Eye (tissue), 1 donor: ENCODE measurements around the gene ALDH3A2.
"Not testable (repeated sequence)": the region's sequence is repeated elsewhere in the genome, so short reads cannot be mapped to it uniquely, and the experiment has no call there.

Experiments used
- DNase-seq: peaks from one replicate; pipeline ENCODE4 v3.0.0-alpha.2; 2015

ALDH3A2 gene

GRCh38 chr17:19651451-19652238 is 3.1 kb downstream of the ALDH3A2 start:
- no peak for DNase-seq

GRCh38 chr17:19652595-19652994 is 4.0 kb downstream of the ALDH3A2 start:
- no peak for DNase-seq

GRCh38 chr17:19654342-19654886 is 5.9 kb downstream of the ALDH3A2 start:
- DNase-seq, result no peak

- DNase-seq, result no peak
Measured at GRCh38 chr17:19654896-19655295, 6.3 kb downstream of the ALDH3A2 start.

GRCh38 chr17:19656336-19656735 is 7.8 kb downstream of the ALDH3A2 start:
- no peak for DNase-seq

GRCh38 chr17:19656851-19657581 is 8.5 kb downstream of the ALDH3A2 start:
- no peak for DNase-seq

GRCh38 chr17:19659366-19660177 is 11.0 kb downstream of the ALDH3A2 start:
- DNase-seq, result no peak

- no peak for DNase-seq
Measured at GRCh38 chr17:19660219-19660870, 11.8 kb downstream of the ALDH3A2 start.

GRCh38 chr17:19661121-19661520 is 12.6 kb downstream of the ALDH3A2 start:
- DNase-seq, result no peak

GRCh38 chr17:19663097-19663496 is 14.5 kb downstream of the ALDH3A2 start:
- no peak for DNase-seq

GRCh38 chr17:19664136-19664820 is 15.7 kb downstream of the ALDH3A2 start:
- no peak for DNase-seq

- DNase-seq, result no peak
Measured at GRCh38 chr17:19664821-19665181, 16.2 kb downstream of the ALDH3A2 start.

GRCh38 chr17:19669680-19670079 is 21.1 kb downstream of the ALDH3A2 start:
- DNase-seq, result not testable (repeated sequence)

- DNase-seq, result no peak
Measured at GRCh38 chr17:19670908-19671307, 22.4 kb downstream of the ALDH3A2 start.

GRCh38 chr17:19671433-19671832 is 22.9 kb downstream of the ALDH3A2 start:
- no peak for DNase-seq

GRCh38 chr17:19672009-19672750 is 23.6 kb downstream of the ALDH3A2 start:
- DNase-seq, result no peak

GRCh38 chr17:19673623-19674022 is 25.1 kb downstream of the ALDH3A2 start:
- no peak for DNase-seq

- no peak for DNase-seq
Measured at GRCh38 chr17:19676896-19677295, 28.3 kb downstream of the ALDH3A2 start.

GRCh38 chr17:19677736-19678379 is 29.3 kb downstream of the ALDH3A2 start:
- no peak for DNase-seq

- DNase-seq, result no peak
Measured at GRCh38 chr17:19678581-19679453, 30.3 kb downstream of the ALDH3A2 start.
